Measurements from ENCODE around the gene SLC16A4. TPM values are rescaled to one million over a fixed set of nuclear protein-coding genes. Genes with fewer than 3 reads are reported as not detected.

The SLC16A4 gene
- total RNA-seq, 1 donor, result 241 TPM

DNA sequence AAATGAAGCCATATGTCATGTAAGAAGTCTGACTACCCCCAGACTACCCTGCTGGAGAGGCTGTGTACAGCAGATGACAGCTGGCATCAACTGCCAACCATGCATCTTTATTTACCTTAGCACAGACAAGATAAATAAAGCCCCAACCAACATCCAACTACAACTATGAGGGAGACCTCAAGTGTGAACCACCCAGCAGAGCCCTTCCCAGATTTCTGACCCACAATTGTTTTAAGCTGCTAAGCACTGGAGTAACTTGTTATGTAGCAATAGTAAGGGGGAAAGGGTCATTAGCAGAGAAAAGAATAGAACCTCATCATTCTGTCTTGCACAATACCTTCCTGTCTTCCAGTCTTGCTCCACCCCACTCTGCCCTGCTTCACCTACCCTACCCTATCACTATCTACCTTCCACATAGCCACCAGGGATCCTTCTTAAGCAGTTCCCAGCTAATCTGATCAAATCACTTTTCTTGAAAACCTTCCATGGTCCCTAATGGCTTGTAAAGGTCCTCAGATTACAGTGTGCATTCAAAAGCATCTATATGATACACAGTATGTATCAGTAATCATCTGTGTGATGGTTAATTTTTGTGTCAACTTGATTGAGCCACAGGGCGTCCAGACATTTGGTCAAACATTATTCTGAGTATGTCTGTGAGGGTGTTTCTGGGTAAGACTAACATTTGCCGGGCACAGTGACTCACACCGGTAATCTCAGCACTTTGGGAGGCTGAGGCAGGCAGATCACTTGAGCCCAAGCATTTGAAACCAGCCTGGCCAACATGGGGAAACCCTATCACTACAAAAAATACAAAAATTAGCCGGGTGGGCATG lies 71.3 kb downstream of the SLC16A4 start:
- H3K4me3 ChIP-seq (ENCODE audit: low read depth, low read length), result no peak overlapping the region
- DNase-seq (ENCODE audit: low read depth), result no peak
- TF ChIP-seq CTCF (IDR thresholded peaks at IDR 0.05; ENCODE audit: insufficient read depth, low read depth, low read length), result no peak

DNA sequence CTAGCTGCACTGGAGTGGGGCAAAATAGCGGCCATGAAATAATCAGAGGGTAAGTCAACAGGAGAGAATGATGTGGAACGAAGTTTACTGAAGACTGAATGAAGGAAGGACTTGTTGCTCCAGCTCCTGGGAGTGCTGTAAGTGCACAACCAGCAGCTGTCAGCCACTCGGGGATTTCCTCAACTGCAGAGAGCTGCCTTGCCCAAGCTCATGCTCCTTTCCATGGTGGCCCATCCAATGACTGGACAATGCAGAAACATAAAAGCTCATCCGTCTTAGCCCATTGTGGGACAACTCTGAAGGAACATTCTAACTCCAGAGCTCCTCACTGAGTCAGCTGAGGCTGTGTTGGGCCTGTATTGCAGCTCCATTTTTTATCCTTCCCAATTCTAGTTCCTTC lies 72.8 kb downstream of the SLC16A4 start:
- TF ChIP-seq CTCF (IDR thresholded peaks at IDR 0.05; ENCODE audit: insufficient read depth, low read depth, low read length), result no peak
- no peak for DNase-seq (ENCODE audit: low read depth)
- H3K4me3 ChIP-seq (ENCODE audit: low read depth, low read length), result no peak overlapping the region

DNA sequence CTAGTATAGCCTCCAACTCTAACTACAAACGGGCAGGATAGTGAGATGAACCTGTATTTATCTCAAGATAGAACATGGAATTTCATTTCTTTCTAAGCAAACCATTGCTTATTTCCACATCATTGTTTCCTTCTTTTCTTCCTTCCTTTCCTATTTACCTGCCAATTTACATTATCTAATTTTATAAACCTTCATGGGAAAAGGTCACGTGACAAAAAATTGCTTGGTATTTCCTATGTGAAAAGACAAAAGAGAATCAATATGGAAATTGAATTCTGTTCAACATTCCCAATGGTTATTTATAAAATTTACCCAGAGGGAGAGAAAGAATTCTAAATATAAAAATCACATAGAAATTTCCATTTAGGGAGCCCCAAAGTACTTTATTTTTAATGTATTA lies 74.1 kb downstream of the SLC16A4 start:
- no peak for DNase-seq (ENCODE audit: low read depth)
- TF ChIP-seq CTCF (IDR thresholded peaks at IDR 0.05; ENCODE audit: insufficient read depth, low read depth, low read length), result no peak
- H3K4me3 ChIP-seq (ENCODE audit: low read depth, low read length), result no peak overlapping the region

Other genes with a start within 250 kb of the SLC16A4 start
- under 0.01 TPM in 2 replicates for gene SLC6A17, start 240.5 kb downstream of the SLC16A4 start, total RNA-seq
- gene KCNC4, start 180.7 kb downstream of the SLC16A4 start, total RNA-seq, result 0.64 and 1.7 TPM in 2 replicates
- 42.2 and 54.0 TPM in 2 replicates for gene RBM15, start 51.6 kb downstream of the SLC16A4 start, total RNA-seq
- 57.3 and 64.3 TPM in 2 replicates for gene LAMTOR5, start 16.7 kb upstream of the SLC16A4 start, total RNA-seq
- not detected in 2 replicates for gene PROK1, start 60.1 kb upstream of the SLC16A4 start, total RNA-seq
- gene KCNA10, start 128.1 kb upstream of the SLC16A4 start, total RNA-seq, result not detected in 2 replicates
- gene KCNA2, start 215.3 kb upstream of the SLC16A4 start, total RNA-seq, result under 0.01 TPM in 1 of 2 replicates, not detected in the other

Data from fibroblast of villous mesenchyme (primary cell).